Mucosa of descending colon (tissue), 3 donors: ENCODE measurements around the gene ZBED1. TPM values are rescaled to one million over a fixed set of nuclear protein-coding genes. Genes with fewer than 3 reads are reported as not detected.
"Not testable (repeated sequence)": the region's sequence is repeated elsewhere in the genome, so short reads cannot be mapped to it uniquely, and the experiment has no call there.

Experiments used
- ATAC-seq: fragments of 200-7000 bp; cut with Tn5 transposase; one replicate; pipeline ENCODE4 v1.9.1; 2020; ENCODE audit warnings: mild to moderate bottlenecking, moderate library complexity
- DNase-seq, 3 donors: peaks; one replicate each; pipeline ENCODE4 v3.0.0-alpha.2; 2020
- H3K36me3 ChIP-seq: fragments of 200-600 bp; one replicate; pipeline ENCODE4 v1.8.0; 2021; ENCODE audit warnings: low read depth, mild to moderate bottlenecking
- H3K4me1 ChIP-seq: fragments of 200-600 bp; one replicate; pipeline ENCODE4 v1.8.0; 2021; ENCODE audit warnings: low read depth, mild to moderate bottlenecking
- H3K4me3 ChIP-seq: fragments of 200-600 bp; one replicate; pipeline ENCODE4 v1.8.0; 2021; ENCODE audit warnings: mild to moderate bottlenecking
- H3K9me3 ChIP-seq: fragments of 200-600 bp; one replicate; pipeline ENCODE4 v1.8.0; 2021; ENCODE audit warnings: mild to moderate bottlenecking
- intact Hi-C, 2 donors: fragments of 100-400 bp; cut with DNase I in 1 of 2; cut with micrococcal nuclease in 1 of 2; formaldehyde crosslinking; loops; one replicate each; pipeline versions ENCODE4 v1.11.0 to v1.11.1; 2022; cut with DNase I, micrococcal nuclease
- total RNA-seq, 3 donors: library from RNA; stranded (reverse); fragmentation: NEBNext Ultra II Directional in 2 of 3; extraction: Animal tissue kit (Norgen Biotek cat#: 25700) in 2 of 3; gene quantifications; one replicate each; pipeline versions ENCODE4 v1.2.1 to v1.2.4, GENCODE V29; 2021 to 2023
- TF ChIP-seq, protein P1 (sequence below): fragments of 200-600 bp; IDR thresholded peaks from one replicate; pipeline ENCODE4 v1.8.0; 2022; ENCODE audit warnings: antibody characterized with exemption, mild to moderate bottlenecking
- donor health status: DM: no; HTN: no; CAD: no; lungs with moderate emphysema.
- donor health status: DM: no; HTN: no; CAD: no.
- donor health status: DM: no; HTN: yes; CAD: no.

ZBED1 gene
- total RNA-seq, 3 donors from 2014 or later = 43.0 to 71.2 (median 47.8) TPM

DNA sequence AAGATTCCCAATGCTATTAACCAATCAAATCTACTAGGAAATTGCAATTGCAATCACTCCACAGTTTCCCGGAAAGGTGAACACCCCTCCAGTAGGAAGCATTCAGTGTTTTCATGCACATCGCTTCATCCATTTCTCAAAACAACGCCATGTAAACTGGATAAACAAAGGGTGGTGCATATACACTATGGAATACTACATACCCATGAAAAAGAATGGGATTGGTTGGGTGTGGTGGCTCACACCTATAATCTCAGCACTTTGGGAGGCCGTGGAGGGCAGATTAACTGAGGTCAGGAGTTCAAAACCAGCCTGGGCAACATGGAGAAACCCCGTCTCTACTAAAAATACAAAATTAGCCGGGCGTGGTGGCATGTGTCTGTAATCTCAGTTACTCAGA lies 29.1 kb downstream of the ZBED1 start:
- no peaks in the 10 kb centered on the region for H3K36me3 ChIP-seq
- TF ChIP-seq, protein P1, sequence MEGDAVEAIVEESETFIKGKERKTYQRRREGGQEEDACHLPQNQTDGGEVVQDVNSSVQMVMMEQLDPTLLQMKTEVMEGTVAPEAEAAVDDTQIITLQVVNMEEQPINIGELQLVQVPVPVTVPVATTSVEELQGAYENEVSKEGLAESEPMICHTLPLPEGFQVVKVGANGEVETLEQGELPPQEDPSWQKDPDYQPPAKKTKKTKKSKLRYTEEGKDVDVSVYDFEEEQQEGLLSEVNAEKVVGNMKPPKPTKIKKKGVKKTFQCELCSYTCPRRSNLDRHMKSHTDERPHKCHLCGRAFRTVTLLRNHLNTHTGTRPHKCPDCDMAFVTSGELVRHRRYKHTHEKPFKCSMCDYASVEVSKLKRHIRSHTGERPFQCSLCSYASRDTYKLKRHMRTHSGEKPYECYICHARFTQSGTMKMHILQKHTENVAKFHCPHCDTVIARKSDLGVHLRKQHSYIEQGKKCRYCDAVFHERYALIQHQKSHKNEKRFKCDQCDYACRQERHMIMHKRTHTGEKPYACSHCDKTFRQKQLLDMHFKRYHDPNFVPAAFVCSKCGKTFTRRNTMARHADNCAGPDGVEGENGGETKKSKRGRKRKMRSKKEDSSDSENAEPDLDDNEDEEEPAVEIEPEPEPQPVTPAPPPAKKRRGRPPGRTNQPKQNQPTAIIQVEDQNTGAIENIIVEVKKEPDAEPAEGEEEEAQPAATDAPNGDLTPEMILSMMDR = no peak
- ATAC-seq (no peak), DNase-seq (no peak)
- H3K4me1 ChIP-seq = peaks cover 15% of the 10 kb centered on the region
- no peaks in the 10 kb centered on the region for H3K9me3 ChIP-seq
- H3K4me3 ChIP-seq = no peak overlapping the region
- intact Hi-C loops = no loop called here

DNA sequence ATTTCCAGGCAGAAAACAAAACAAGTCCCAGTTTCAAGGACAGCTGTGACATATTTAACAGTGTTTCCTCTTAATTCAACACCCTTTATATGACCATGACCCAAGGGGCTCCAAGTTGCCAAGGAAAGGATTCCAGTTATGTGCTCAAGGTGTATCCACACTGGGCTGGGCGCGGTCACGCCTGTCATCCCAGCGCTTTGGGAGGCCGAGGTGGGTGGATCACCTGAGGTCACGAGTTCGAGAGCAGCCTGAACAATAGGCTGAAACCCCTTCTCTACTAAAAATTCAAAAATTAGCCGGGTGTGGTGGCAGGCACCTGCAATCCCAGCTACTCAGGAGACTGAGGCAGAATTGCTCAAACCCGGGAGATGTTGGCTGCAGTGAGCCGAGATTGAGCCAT lies 29.6 kb downstream of the ZBED1 start:
- ATAC-seq, H3K9me3 ChIP-seq, intact Hi-C loops, H3K36me3 ChIP-seq, H3K4me3 ChIP-seq, DNase-seq: not testable (repeated sequence)
- peaks cover 15% of the 10 kb centered on the region for H3K4me1 ChIP-seq

DNA sequence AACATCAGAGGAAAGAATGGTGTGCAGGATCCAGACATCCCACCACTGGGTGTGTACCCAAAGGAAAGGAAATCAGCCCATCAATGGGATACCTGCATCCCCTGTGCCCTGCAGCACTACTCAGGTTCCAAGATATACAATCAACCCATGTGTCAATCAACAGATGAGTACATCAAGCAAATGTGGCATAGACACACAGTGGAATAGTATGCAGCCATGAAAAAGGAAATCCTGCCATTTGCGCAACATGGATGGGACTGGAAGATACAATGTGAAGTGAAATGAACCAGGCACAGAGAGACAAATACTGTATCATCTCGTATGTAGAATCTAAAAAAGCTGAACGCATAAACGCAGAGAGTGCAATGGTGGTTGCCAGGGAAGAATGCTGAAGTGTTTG lies 30.9 kb downstream of the ZBED1 start:
- H3K36me3 ChIP-seq, intact Hi-C loops, DNase-seq, ATAC-seq, H3K9me3 ChIP-seq, H3K4me3 ChIP-seq: not testable (repeated sequence)
- peaks cover 12% of the 10 kb centered on the region for H3K4me1 ChIP-seq

DNA sequence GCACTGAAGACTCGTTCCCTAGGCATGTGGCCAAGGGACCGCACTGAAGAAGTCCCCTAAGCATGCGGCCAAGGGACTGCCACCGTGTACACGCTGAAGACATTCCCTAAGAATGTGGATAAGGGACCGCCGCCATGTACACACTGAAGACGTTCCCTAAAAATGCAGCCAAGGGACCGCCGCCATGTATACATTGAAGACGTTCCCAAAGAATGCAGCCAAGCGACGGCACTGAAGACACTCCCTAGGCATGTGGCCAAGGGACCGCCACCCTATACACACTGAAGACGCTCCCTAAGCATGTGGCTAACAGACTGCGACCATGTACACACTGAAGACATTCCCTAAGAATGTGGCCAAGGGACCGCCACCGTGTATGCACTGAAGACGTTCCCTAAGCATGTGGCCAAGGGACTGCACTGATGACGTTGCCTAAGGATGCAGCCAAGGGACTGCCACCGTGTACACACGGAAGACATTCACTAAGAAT lies 31.5 kb downstream of the ZBED1 start:
- Histone ChIP-seq H3K9me3 (no peaks in the 10 kb centered on the region), H3K4me1 (peaks cover 9% of the 10 kb centered on the region), H3K36me3 (no peaks in the 10 kb centered on the region), H3K4me3 (no peak overlapping the region)
- DNase-seq (no peak), ATAC-seq (no peak)
- TF ChIP-seq, protein P1 = no peak
- intact Hi-C loops = no loop called here

DNA sequence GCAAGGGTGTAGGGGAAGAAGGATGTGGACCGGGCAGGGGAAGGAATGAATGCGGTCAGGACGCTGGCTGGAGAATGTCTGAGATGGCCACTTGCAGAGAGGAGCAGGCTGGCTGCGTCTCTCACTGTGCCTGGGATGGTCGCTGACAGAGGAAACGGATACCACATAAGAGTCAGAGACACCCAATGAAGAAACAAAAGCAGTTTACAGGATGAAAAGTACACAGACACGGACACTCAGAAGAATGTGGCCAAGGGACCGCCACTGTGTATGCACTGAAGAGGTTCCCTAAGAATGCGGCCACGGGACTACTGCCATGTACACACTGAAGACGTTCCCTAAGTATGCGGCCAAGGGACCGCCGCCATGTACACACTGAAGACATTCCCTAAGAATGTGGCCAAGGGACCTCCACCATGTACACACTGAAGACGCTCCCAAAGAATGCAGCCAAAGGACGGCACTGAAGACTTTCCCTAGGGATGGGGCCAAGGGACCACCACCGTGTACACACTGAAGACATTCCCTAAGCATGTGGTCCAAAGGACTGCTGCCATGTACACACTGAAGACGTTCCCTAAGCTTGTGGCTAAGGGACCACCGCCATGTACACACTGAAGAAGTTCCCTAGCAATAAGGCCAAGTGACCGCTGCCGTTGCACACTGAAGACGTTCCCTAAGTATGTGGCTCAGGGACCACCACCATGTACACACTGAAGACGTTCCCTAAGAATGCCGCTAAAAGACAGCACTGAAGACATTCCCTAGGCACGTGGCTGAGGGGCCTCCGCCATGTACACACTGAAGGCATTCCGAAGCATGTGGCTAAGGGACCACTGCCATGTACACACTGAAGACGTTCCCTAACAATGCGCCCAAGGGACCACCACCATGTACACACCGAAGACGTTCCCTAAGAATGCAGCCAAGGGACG lies 32.2 kb downstream of the ZBED1 start:
- no peaks in the 10 kb centered on the region for H3K9me3 ChIP-seq
- ATAC-seq = no peak
- no peak for DNase-seq
- no peaks in the 10 kb centered on the region for H3K36me3 ChIP-seq
- TF ChIP-seq, protein P1 = no peak
- no peak overlapping the region for H3K4me3 ChIP-seq
- intact Hi-C loops = no loop called here
- H3K4me1 ChIP-seq = peaks cover 3% of the 10 kb centered on the region

DNA sequence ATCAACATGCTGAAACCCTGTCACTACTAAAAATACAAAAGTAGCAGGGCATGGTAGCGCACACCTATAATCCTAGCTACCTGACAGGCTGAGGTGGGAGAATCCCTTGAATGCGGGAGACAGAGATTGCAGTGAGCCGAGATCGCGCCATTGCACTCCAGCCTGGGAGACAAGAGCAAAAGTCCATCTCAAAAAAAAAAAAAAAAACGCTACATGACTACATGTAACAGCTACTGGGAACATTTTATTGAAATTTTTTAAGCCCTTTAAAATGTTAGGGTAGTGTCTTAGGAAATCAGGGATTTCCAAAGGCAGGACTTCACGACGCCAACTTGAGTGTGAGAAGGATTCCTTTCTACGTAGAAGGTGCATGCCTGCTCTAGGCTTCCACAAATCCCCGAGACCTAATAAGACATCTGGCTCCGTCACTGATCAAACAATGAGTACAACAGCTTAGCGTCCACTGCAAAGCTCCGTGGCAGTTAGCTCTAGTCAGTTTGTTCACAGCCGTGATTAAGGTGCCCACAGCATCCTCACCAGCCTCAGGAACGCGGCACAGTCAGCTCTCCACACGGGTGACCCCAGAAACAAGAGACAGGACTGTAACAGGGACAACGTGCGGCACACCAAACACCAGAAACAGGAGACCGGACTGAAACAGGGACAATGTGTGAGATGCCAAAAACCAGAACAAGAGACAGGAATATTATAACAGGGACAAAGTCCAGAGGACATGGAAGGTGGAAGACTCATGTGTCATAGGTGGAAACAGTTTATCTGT lies 33.7 kb downstream of the ZBED1 start:
- H3K4me1 ChIP-seq = no peaks in the 10 kb centered on the region
- no peaks in the 10 kb centered on the region for H3K36me3 ChIP-seq
- TF ChIP-seq, protein P1 = no peak
- H3K4me3 ChIP-seq = no peak overlapping the region
- ATAC-seq (peak; percentile 68), DNase-seq (no peak)
- H3K9me3 ChIP-seq = no peaks in the 10 kb centered on the region
- intact Hi-C loops = no loop called here
